NCI-H774 (cell line): ENCODE results near the gene PLK3.
"Not testable (repeated sequence)": the region's sequence is repeated elsewhere in the genome, so short reads cannot be mapped to it uniquely, and the experiment has no call there.

Experiments used
- DNase-seq: peaks from one replicate; lab custom pipeline; 2025; lab: John Stamatoyannopoulos, UW

The PLK3 gene

DNA sequence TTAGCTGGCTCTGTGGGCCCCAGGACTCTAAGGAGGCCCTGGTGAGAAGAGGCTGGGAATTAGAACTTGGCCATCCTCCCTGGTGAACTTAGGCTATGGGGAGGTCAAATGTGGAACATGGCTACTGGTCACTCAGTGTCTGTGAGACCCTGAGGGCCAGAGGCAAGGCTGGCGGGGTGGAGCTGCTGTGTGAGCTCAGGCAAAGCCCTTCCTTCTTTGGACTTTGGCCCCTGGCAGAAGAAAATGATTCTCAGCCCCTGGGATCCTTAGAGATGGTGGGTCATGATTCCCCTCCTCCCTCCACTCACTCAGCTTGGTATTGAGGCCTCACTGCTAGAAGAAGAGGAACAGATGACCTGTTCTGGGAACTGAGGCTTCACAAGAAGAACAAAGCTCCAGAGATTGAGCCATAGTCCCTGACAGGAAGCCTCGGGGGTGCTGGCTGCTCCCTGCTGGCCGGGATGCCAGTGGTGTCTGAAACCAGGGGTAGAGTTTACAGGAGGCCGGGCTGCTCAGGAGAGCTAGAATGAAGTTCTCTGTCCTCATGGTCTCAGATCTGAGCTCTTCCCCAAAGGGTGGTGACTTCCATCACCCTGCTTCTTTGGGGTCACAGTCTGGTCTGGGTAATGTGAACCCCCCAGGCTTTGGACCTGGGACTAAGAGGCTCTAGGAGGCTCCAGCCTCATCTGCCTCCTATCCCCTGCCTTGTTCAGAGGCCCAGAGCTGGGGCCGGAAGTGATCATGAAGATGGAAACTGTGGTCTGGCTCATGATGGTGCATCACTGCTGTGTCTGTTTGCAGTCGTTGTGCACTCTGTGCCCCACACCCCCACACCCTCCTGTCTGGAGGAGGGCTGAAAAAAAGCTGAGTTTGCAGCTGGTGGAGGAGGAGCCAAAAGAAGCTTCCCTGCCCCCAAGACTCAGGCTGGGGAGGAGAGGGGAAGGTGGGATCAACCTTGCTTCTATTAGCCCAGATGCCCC, 9.1 kb downstream of the PLK3 start:
- DNase-seq = no peak

DNA sequence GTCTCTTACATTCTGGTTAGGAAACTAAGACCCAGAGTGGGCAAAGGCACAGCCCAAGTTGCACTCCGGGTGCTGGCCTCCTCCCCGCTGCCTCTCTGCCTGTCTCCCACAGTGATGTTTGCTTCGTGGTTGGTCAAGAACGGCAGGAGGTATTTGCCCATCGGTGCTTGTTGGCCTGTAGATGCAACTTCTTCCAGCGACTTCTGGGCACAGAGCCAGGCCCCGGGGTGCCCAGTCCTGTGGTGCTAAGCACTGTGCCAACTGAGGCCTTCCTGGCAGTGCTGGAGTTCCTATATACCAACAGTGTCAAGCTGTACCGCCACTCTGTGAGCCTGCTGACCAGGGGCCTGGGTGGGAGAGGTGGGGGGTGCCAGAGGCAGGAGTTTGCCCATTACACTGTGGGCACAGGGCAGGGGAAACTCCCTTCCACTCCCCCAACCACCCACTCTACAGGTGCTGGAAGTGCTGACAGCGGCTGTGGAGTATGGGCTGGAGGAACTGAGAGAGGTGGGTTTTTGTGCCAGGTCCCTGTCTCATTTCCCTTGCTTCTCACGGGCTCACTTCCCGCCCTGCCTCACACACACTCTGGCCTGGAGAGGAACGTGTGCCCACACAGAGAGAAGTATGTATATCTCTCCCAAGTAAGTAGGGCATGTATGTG, 10.1 kb downstream of the PLK3 start:
- no peak for DNase-seq

DNA sequence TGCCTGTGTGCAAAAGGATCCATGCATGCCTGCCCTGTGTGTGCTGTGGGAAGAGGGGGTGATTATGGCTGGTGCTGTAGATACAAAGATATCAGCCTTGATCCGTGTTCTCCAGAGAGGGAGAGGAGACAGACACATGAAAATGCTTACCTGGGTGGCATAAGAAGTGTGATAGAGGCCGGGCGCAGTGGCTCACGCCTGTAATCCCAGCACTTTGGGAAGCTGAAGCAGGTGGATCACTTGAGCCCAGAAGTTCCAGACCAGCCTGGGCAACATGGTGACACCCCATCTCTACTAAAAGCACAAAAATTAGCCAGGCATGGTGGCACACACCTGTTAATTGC, 10.6 kb downstream of the PLK3 start:
- DNase-seq = not testable (repeated sequence)

DNA sequence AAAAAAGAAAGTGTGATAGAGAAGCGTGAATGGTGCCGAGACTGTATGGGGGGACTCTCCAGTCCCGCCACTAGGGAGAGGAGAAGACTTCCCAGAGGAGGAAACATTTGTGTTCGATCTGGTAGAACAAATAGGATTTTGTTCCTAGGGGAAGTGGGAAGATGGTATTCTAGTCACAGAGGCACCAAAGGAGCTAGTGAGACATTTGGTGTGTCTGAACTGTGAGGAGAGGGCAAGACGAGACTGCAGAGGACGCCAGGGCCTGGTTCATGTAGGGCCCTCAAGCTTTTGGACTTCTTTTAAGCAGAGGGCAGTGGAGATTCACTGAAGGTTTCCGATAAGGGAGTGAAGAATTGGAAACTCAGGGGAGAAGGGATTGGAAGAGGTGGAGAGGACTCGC, 11.1 kb downstream of the PLK3 start:
- DNase-seq = no peak

GRCh38 chr1:44812822-44813543, 12.8 kb downstream of the PLK3 start:
- no peak for DNase-seq

DNA sequence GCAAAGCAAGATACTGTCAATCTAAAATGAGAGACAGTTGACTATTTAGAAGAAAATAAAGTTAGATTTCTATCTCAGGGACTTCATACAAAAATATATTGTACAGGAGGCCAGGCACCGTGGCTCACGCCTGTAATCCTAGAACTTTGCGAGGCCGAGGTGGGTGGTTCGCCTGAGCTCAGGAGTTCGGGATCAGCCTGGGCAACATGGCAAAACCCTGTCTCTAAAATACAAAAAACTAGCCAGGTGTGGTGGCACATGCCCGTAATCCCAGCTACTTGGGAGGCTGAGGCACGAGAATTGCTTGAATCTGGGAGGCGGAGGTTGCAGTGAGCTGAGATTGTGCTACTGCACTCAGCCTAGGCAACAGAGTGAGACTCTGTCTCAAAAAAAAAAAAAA, 15.7 kb downstream of the PLK3 start:
- not testable (repeated sequence) for DNase-seq

GRCh38 chr1:44817307-44817706, 17.1 kb downstream of the PLK3 start:
- no peak for DNase-seq

GRCh38 chr1:44817771-44818495, 17.8 kb downstream of the PLK3 start:
- DNase-seq = no peak

GRCh38 chr1:44819196-44819607, 19.0 kb downstream of the PLK3 start:
- no peak for DNase-seq

- DNase-seq = peak; percentile 84
Observed at GRCh38 chr1:44819608-44820327, 19.6 kb downstream of the PLK3 start.

DNA sequence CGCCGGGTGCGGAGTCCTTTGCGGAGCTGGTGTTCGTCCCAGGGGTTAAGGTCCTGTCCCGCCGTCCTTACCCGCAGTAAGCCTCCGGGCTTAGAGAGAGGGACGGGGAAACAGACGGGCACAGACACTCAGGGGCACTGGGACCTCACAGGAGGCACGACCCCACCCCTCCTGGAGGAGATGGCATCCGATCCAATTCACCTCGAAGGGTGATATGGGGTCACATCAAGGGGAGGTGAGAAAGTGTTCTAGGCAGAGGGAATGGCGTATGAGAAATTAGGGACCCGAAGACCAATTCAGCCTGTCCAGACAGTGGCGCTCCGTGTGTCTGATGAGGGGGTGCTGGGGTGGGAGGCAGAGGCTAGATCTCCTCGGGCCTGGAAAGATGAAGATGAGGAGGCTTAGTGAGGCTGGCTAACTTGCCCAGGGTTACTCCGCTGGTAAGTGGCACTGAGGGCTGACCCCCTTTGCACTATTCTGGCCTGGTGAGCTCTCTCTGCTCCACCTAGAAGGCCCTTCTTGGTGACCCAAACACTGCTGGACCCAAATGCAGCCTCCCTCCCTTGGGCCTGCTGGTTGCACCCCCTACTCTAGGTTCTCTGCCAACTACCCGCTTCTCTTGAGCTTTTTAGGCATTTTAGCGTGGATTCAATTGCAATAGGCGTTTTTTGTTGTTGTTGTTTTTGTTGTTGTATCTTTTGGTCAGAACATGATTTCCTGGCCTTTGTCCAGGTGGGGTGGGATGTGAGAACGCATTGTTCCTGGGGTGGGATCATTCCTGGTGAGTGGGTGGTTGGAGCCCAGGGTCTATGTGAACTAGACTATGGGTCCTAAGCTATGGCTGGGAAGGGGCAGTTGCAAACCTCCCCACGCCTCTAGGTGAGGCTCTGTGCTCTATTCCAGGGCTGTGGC, 20.4 kb downstream of the PLK3 start:
- DNase-seq = no peak

GRCh38 chr1:44821240-44821715, 21.1 kb downstream of the PLK3 start:
- DNase-seq = no peak

DNA sequence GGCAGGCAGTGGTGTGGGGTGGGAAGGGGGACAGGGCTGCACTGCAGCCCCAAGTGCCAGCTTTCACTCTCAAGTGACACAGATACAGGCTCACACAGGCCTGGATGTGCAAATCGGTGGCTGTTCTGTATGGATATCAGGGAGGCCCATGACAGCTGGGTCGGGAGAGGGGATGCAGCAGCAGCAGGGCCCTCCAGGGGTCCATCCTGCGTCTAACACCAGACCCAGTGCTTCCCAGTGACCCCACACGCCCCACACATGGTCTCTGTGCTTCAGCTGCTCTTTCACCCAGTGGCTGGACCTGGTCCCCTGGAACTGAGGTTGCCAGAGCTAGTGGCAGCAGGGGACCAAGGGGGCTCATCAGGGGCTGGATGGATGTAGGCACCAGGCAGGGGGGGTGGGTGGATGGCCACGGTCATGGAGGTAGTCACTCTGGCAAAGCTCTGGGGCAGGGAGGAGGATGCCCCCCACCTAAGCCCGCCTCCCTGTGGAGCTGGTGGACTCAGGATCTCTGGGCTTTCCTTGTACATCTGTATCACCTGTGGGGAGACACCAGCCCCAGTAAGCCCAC, 22.0 kb downstream of the PLK3 start:
- DNase-seq = no peak

DNA sequence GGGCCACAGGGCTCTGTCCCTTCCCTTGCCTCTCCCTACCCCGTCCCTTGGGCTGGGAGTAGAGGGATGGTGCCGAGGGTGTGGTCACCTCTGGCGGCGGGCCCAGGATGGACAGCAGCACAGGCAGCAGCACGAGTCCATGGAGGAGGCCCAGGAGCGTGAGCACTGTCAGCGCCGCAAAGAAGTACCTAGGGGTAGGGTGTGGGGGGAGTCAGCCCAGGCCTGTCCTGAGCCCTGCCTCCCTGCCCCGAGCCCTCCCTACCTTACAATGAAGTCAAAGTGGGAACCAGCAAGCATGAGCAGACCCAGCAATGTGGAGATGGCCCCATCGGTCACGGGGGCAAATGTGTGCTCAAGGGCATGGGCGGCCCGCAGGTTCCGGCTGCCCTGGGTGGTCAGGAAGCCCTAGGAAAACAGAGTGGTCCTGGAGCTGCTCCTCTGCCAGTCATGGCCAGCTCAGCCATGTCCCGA, 22.8 kb downstream of the PLK3 start:
- DNase-seq = no peak

- DNase-seq = not testable (repeated sequence)
Observed at GRCh38 chr1:44824392-44824791, 24.2 kb downstream of the PLK3 start.

DNA sequence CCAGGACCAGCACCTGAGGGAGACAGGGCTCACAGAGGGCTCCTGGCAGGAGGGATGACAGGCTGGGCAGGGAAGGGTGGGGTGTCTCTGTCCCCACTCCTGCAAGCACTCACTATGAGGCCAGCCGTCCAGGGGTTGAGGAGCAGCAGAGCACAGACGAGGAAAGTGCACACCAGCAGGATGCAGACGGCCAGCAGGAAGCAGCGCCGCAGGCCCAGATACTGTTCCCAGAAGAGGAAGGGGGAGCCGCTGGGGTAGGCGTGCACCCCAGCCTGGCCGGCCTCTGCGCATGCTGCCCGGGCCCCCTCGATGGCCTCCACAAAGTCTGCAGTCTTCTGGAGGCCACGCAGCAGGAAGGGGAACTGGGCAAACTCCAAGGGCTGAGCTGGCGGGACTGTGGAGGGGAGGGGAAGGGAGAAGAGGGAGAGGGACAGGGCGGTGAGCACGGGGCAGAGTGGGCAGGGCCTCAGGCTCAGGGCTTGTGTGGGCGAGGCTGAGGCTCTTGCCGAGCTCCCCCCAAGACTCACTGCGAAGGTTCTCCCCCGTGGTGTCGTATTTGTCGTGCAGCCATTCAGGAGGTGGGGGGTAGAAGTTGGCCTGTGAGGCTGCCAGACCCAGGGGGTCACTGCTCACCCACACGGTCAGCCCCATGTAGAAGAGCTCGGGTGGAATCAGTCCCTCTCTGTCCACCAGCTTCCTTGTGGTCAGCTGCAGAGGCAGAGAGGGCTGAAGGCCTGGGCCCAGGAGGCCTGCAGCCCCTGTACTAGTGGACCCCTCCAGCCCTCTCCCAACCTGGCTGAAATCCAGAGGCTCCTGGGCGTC, 26.4 kb downstream of the PLK3 start:
- no peak for DNase-seq

DNA sequence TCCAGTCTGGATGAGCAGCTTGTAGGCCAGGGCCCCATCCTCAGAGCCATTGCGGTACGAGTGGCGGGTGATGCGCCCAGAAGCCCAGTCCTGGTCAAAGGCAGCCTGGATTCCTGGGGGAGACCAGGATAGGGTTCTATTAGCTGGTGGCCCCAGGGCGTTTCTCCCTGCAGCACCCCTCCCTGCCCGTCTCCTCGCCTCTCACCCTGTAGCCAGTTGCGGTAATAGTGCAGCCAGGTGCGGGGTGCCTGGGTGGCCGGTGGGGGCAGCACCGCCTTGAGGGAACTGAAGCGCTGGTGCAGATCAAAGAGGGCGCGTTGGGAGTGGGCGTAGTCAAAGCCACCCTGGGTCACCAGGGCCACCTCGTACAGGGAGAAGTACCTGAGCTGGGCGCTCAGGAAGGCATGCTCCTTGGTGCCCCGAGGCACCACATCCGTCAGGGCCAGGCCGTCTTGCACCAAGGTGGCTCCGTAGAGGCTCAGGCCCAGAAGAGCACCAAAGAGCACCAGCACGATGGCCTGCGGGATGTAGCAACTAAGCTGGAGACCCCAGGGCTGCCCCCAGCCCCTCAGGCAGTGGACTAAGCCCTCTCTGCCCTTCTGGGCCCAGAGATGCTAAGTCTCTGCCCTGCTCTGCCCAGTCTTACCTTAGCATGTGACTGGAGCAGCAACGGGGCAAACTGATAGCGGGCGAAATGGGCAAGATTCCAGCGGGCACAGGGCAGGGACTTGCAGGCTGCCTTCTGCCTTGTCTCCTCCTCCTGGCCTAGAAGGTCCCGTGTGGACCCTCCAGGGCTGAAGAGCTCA, 27.2 kb downstream of the PLK3 start:
- no peak for DNase-seq
